ENCODE results near the gene BASP1.

- no peak for TF ChIP-seq CTCF (IDR thresholded peaks at IDR 0.05)
- no peak for TF ChIP-seq POLR2A (IDR thresholded peaks at IDR 0.05)
These were observed 60.5 kb downstream of the BASP1 start for GRCh38 chr5:17277907-17278306.
